ENCODE data around the gene TRIM47. TPM values are rescaled to one million over a fixed set of nuclear protein-coding genes. Genes with fewer than 3 reads are reported as not detected.

TRIM47 gene
- total RNA-seq, 1 experiment from 2014 or later = 86.7 TPM

DNA sequence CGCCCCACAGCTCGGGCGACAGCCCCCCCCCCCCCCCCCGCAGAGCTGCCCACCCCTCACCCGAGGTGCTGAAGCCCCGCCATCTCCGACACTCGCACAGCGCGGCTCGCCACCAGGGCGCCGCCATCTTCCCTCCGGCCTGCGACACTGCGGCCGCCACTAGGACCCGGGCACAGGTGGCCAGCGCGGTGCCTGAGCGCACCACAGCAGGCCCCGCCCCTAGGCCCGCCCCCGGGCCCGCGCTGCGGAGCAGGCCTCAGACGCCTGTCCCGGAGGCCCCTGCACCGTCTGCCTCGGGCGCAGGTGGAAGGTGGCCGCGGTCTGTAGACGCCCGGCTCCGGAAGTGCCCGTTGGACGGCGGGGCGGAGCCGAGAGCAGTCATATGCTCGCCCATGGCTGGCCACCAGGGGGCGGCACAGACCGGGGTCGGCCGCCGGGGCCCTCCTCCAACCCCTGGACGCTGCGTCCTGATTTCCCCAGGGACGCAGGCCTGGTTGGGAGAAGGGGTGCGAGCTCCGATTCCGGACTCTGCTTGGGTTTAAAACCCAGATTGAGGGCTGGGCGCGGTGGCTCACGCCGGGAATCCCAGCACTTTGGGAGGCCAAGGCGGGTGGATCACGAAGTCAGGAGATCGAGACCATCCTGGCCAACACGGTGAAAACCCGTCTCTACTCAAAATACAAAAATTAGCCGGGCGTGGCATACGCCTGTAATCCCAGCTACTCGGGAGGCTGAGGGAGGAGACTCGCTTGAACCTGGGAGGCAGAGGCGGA is 26.6 kb upstream of the TRIM47 start, which contains the start of gene MRPL38 (continued):
- TF ChIP-seq, protein P1, sequence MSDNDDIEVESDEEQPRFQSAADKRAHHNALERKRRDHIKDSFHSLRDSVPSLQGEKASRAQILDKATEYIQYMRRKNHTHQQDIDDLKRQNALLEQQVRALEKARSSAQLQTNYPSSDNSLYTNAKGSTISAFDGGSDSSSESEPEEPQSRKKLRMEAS (IDR thresholded peaks at IDR 0.05) = peak; percentile 98
- TF ChIP-seq FOSL1 (IDR thresholded peaks at IDR 0.05; ENCODE audit: low read depth) (no peak), SRF (IDR thresholded peaks at IDR 0.05; ENCODE audit: low read depth) (no peak; the same call in 1 of the 2 replicates), SP1 (IDR thresholded peaks at IDR 0.05; ENCODE audit: low read depth) (peak; percentile 88)
- TF ChIP-seq, protein P2, sequence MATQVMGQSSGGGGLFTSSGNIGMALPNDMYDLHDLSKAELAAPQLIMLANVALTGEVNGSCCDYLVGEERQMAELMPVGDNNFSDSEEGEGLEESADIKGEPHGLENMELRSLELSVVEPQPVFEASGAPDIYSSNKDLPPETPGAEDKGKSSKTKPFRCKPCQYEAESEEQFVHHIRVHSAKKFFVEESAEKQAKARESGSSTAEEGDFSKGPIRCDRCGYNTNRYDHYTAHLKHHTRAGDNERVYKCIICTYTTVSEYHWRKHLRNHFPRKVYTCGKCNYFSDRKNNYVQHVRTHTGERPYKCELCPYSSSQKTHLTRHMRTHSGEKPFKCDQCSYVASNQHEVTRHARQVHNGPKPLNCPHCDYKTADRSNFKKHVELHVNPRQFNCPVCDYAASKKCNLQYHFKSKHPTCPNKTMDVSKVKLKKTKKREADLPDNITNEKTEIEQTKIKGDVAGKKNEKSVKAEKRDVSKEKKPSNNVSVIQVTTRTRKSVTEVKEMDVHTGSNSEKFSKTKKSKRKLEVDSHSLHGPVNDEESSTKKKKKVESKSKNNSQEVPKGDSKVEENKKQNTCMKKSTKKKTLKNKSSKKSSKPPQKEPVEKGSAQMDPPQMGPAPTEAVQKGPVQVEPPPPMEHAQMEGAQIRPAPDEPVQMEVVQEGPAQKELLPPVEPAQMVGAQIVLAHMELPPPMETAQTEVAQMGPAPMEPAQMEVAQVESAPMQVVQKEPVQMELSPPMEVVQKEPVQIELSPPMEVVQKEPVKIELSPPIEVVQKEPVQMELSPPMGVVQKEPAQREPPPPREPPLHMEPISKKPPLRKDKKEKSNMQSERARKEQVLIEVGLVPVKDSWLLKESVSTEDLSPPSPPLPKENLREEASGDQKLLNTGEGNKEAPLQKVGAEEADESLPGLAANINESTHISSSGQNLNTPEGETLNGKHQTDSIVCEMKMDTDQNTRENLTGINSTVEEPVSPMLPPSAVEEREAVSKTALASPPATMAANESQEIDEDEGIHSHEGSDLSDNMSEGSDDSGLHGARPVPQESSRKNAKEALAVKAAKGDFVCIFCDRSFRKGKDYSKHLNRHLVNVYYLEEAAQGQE (IDR thresholded peaks at IDR 0.05; ENCODE audit: low read depth) = no peak

DNA sequence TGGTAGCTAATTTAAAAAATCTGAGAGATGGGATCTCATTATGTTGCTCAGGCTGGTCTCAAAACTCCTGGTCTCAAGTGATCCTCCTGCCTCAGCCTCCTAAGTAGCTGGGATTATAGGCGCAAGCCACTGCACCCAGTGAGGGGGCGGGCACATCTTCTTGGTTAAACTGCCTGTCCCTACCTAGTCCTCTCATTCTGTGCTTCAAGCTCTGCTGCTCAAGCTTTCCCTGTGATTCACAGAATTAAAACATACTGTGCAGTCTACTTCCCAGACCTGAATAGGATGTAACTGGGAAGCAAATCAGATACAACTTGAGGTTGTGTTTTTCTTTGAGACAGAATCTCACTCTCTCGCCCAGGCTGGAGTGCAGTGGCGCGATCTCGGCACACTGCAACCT is 24.0 kb upstream of the TRIM47 start:
- Histone ChIP-seq H3K27me3 (ENCODE audit: insufficient read depth, low read length) (no peaks in the 10 kb centered on the region), H4K20me1 (ENCODE audit: insufficient read depth) (no peaks in the 10 kb centered on the region), H3K9me2 (ENCODE audit: insufficient read depth) (no peaks in the 10 kb centered on the region), H3K9ac (ENCODE audit: low read length) (no peak overlapping the region), H3K4me1 (ENCODE audit: control insufficient read depth in 1 of 2, insufficient read depth in 2 of 2, low read length in 2 of 2) (peaks cover 19 to 29% of the 10 kb centered on the region in 2 experiments), H3K9me3 (ENCODE audit: control insufficient read depth in 1 of 2, insufficient read depth in 1 of 2, low read depth in 1 of 2, low read length in 2 of 2) (no peaks in the 10 kb centered on the region), H3K36me3 (ENCODE audit: control insufficient read depth in 1 of 2, insufficient read depth in 2 of 2, low read length in 2 of 2) (peaks cover 24 to 38% of the 10 kb centered on the region in 2 experiments), H3K4me2 (ENCODE audit: low read length) (no peak overlapping the region), H3K4me3 (replicated peaks in 1 of 2; ENCODE audit: low read depth in 1 of 2, low read length in 2 of 2) (no peak overlapping the region), H2AFZ (ENCODE audit: low read depth, low read length, poor library complexity, severe bottlenecking) (no peak overlapping the region), H3K79me2 (ENCODE audit: insufficient read depth, low read length) (peaks cover 29% of the 10 kb centered on the region), H3K27ac (ENCODE audit: low read depth, low read length) (no peak overlapping the region)
- CTCF ChIA-PET = no interaction called here
- intact Hi-C loops (cut with micrococcal nuclease) = loop anchor here (10.0 kb wide), 1 partner anchor 202 kb away; the partner anchor contains the start of gene EXOC7
- DNase-seq (ENCODE audit: low read depth, low spot score) = no peak
- RAD21 ChIA-PET (ENCODE audit: low non-redundant PET in 1 of 2, low total read pairs in 2 of 2, uncharacterized antibody in 2 of 2, unreplicated experiment in 2 of 2) = no interaction called here
- POLR2A ChIA-PET = interaction anchor here (1.0 to 1.4 kb wide), 2 partner anchors 25 to 30 kb away, joined by 3 read pairs; no protein-coding TSS in a partner anchor
- TF ChIP-seq, protein P3, sequence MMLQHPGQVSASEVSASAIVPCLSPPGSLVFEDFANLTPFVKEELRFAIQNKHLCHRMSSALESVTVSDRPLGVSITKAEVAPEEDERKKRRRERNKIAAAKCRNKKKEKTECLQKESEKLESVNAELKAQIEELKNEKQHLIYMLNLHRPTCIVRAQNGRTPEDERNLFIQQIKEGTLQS (IDR thresholded peaks at IDR 0.05) = no peak
- TF ChIP-seq ZFX (IDR thresholded peaks at IDR 0.05) = no peak
- no peak for ATAC-seq
- TSS peak; percentile 3 for BruUV-seq (replicated peaks)

Data from HCT116 (cell line).